ENCODE results near the gene FTL.

The FTL gene

GRCh38 chr19:48945817-48946216 is 19.3 kb upstream of the FTL start:
- DNase-seq (ENCODE audit: low read depth, low spot score) = no peak

GRCh38 chr19:48946463-48947257 is 18.4 kb upstream of the FTL start:
- DNase-seq (ENCODE audit: low read depth, low spot score) = no peak

- no peak for DNase-seq (ENCODE audit: low read depth, low spot score)
Measured at GRCh38 chr19:48947258-48947542, 17.9 kb upstream of the FTL start.

GRCh38 chr19:48950159-48950558 is 14.9 kb upstream of the FTL start:
- no peak for DNase-seq (ENCODE audit: low read depth, low spot score)

GRCh38 chr19:48950830-48951519 is 14.1 kb upstream of the FTL start:
- no peak for DNase-seq (ENCODE audit: low read depth, low spot score)

GRCh38 chr19:48953141-48953540 is 12.0 kb upstream of the FTL start:
- no peak for DNase-seq (ENCODE audit: low read depth, low spot score)

- DNase-seq (ENCODE audit: low read depth, low spot score) = no peak
Measured at GRCh38 chr19:48953990-48954594, 11.0 kb upstream of the FTL start.

- DNase-seq (ENCODE audit: low read depth, low spot score) = peak; percentile 94
Measured at GRCh38 chr19:48954595-48955307, 10.4 kb upstream of the FTL start, which contains the start of gene BAX. Gene BAX (plus strand): TSS chr19:48954875. CDS start chr19:48954929, 54 bp downstream.

- DNase-seq (ENCODE audit: low read depth, low spot score) = no peak
Measured at GRCh38 chr19:48955308-48955958, 9.7 kb upstream of the FTL start.

GRCh38 chr19:48958006-48958405 is 7.1 kb upstream of the FTL start:
- no peak for DNase-seq (ENCODE audit: low read depth, low spot score)

GRCh38 chr19:48959341-48960239 is 5.5 kb upstream of the FTL start:
- no peak for DNase-seq (ENCODE audit: low read depth, low spot score)

GRCh38 chr19:48961051-48961649 is 4.0 kb upstream of the FTL start:
- no peak for DNase-seq (ENCODE audit: low read depth, low spot score)

GRCh38 chr19:48961673-48962028 is 3.5 kb upstream of the FTL start:
- DNase-seq (ENCODE audit: low read depth, low spot score) = no peak

- DNase-seq (ENCODE audit: low read depth, low spot score) = no peak
Measured at GRCh38 chr19:48962029-48962848, 2.9 kb upstream of the FTL start.

GRCh38 chr19:48962849-48963165 is 2.3 kb upstream of the FTL start:
- DNase-seq (ENCODE audit: low read depth, low spot score) = no peak

GRCh38 chr19:48963371-48964204 is 1.5 kb upstream of the FTL start:
- no peak for DNase-seq (ENCODE audit: low read depth, low spot score)

GRCh38 chr19:48964205-48965039 is 687 bp upstream of the FTL start:
- DNase-seq (ENCODE audit: low read depth, low spot score) = no peak
